Measurements from ENCODE around the gene CYP27B1. TPM values are rescaled to one million over a fixed set of nuclear protein-coding genes. Genes with fewer than 3 reads are reported as not detected.

Gene CYP27B1
- total RNA-seq, 4 donors from 2014 or later = not detected

DNA sequence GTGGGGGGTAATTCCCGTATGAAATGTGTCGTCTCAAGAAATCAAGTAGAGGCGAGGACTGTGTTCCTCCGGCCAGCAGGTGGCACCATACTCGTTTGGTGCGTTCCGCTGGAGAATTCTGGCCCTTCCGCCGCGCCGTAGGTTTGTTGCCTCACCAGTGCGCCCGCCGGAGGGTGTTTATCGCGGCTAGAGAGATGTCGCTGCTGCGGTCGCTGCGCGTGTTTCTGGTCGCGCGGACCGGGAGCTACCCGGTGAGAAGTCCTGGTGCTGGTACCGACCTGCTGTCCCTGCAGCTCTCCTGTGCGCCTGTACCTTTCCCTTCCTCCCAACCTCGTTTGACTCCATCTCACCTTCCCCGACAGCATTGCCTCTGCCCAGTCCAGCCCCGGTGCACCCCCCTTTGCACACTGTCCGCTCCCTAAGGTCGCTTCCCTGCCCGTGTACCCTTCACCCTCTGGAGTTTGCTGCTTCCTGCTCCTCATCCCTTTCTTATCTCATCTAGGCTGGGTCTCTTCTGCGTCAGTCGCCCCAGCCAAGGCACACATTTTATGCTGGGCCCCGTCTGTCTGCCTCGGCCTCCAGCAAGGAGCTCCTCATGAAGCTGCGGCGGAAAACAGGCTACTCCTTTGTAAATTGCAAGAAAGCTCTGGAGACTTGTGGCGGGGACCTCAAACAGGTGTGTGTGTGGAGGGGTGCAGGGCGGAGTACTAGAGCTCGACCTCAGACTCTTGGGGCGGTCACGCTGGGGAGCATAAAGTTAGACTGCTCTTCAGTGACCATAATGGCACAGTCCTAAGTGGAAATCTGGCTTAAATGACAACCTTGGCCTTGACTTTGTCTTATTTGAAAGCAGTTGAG is 16.0 kb upstream of the CYP27B1 start, which contains the start of gene TSFM:
TSFM (plus strand) TSS at position 180 of the 858 bp plus-strand sequence; CDS start at position 195, 15 bp downstream.
- intact Hi-C loops (cut with DNase I; ENCODE audit: low total_unique reads) = loop anchor here (1.0 to 5.0 kb wide), 4 partner anchors 11 to 122 kb away; partner anchors contain the start of genes EEF1AKMT3, METTL1 and TSPAN31
- H3K36me3 ChIP-seq = peaks cover 3 to 32% of the 10 kb centered on the region in 2 donors

GRCh38 chr12:57782243-57782607 is 15.3 kb upstream of the CYP27B1 start:
- Histone ChIP-seq H3K36me3 (peaks cover 3 to 26% of the 10 kb centered on the region in 2 donors), H3K9me3 (no peaks in the 10 kb centered on the region), H3K4me1 (peaks cover 9 to 15% of the 10 kb centered on the region in 2 donors), H3K27me3 (no peaks in the 10 kb centered on the region), H3K27ac (peak overlapping the region; percentile 80 to 89 (median 85)), H3K4me3 (peak overlapping the region in 3 of 4 donors; percentile 89 to 98 (median 91))
- in situ Hi-C loops (cut with MboI; ENCODE audit: low sequenced_read_pairs in 4 of 4) = loop anchor here in 1 of 4 donors (5.0 kb wide), 1 partner anchor 125 kb away; no protein-coding TSS in a partner anchor
- TF ChIP-seq CTCF (IDR thresholded peaks at IDR 0.05 in 4 of 5, conservative IDR thresholded peaks at IDR 0.05 in 1 of 5) = no peak
- DNase-seq (no peak), ATAC-seq (no peak)
- intact Hi-C loops (cut with DNase I; ENCODE audit: low total_unique reads) = loop anchor here (1.0 to 5.0 kb wide), 4 partner anchors 10 to 123 kb away; partner anchors contain the start of genes EEF1AKMT3, METTL1 and TSPAN31

More for the DNA sequence above, 16.0 kb upstream of the CYP27B1 start, which contains the start of gene TSFM:
- H3K4me1 ChIP-seq = peaks cover 9 to 15% of the 10 kb centered on the region in 2 donors
- peak within 1 kb of the TSS; percentile 80 to 89 (median 85) for H3K27ac ChIP-seq
- no peaks in the 10 kb centered on the region for H3K27me3 ChIP-seq
- no peaks in the 10 kb centered on the region for H3K9me3 ChIP-seq
- in situ Hi-C loops (cut with MboI; ENCODE audit: low sequenced_read_pairs in 4 of 4) = loop anchor here in 1 of 4 donors (5.0 kb wide), 1 partner anchor 124 kb away; no protein-coding TSS in a partner anchor
- ATAC-seq (peak; percentile 96), DNase-seq (peak; percentile 93 to 94)
- TF ChIP-seq POLR2A (IDR thresholded peaks at IDR 0.05) = peak; percentile 56 to 75
- peak; percentile 95 to 99 (median 97) for TF ChIP-seq CTCF (IDR thresholded peaks at IDR 0.05 in 4 of 5, conservative IDR thresholded peaks at IDR 0.05 in 1 of 5)
- H3K4me3 ChIP-seq = peak within 1 kb of the TSS; percentile 89 to 98 (median 94)

GRCh38 chr12:57781801-57782200 is 14.9 kb upstream of the CYP27B1 start:
- Histone ChIP-seq H3K4me1 (peaks cover 9 to 15% of the 10 kb centered on the region in 2 donors), H3K4me3 (no peak overlapping the region), H3K27me3 (no peaks in the 10 kb centered on the region), H3K27ac (no peak overlapping the region), H3K9me3 (no peaks in the 10 kb centered on the region), H3K36me3 (peaks cover under 1 to 22% of the 10 kb centered on the region in 2 donors)
- DNase-seq = no peak
- in situ Hi-C loops (cut with MboI; ENCODE audit: low sequenced_read_pairs in 4 of 4) = loop anchor here in 1 of 4 donors (5.0 kb wide), 1 partner anchor 126 kb away; no protein-coding TSS in a partner anchor
- TF ChIP-seq POLR2A (IDR thresholded peaks at IDR 0.05) (no peak), CTCF (IDR thresholded peaks at IDR 0.05 in 4 of 5, conservative IDR thresholded peaks at IDR 0.05 in 1 of 5) (no peak)
- no peak for ATAC-seq
- intact Hi-C loops (cut with DNase I; ENCODE audit: low total_unique reads) = loop anchor here (1.0 to 5.0 kb wide), 4 partner anchors 10 to 124 kb away; partner anchors contain the start of genes EEF1AKMT3, METTL1 and TSPAN31

GRCh38 chr12:57781244-57781643 is 14.4 kb upstream of the CYP27B1 start:
- H3K27me3 ChIP-seq = no peaks in the 10 kb centered on the region
- in situ Hi-C loops (cut with MboI; ENCODE audit: low sequenced_read_pairs in 4 of 4) (loop anchor here in 1 of 4 donors (5.0 kb wide), 1 partner anchor 126 kb away; no protein-coding TSS in a partner anchor), intact Hi-C loops (cut with DNase I; ENCODE audit: low total_unique reads) (loop anchor here (5.0 kb wide), 2 partner anchors 34 to 51 kb away; partner anchors contain the start of gene TSPAN31)
- H3K9me3 ChIP-seq = no peaks in the 10 kb centered on the region
- peaks cover 9 to 15% of the 10 kb centered on the region in 2 donors for H3K4me1 ChIP-seq
- TF ChIP-seq POLR2A (IDR thresholded peaks at IDR 0.05) = no peak
- no peak for TF ChIP-seq CTCF (IDR thresholded peaks at IDR 0.05 in 4 of 5, conservative IDR thresholded peaks at IDR 0.05 in 1 of 5)
- H3K36me3 ChIP-seq = peaks cover 0 to 16% of the 10 kb centered on the region in 2 donors
- no peak for ATAC-seq
- DNase-seq = no peak
- H3K27ac ChIP-seq = no peak overlapping the region
- no peak overlapping the region for H3K4me3 ChIP-seq

Data from gastrocnemius medialis (tissue), 4 donors.